ENCODE measurements around the gene HCAR3.

DNA sequence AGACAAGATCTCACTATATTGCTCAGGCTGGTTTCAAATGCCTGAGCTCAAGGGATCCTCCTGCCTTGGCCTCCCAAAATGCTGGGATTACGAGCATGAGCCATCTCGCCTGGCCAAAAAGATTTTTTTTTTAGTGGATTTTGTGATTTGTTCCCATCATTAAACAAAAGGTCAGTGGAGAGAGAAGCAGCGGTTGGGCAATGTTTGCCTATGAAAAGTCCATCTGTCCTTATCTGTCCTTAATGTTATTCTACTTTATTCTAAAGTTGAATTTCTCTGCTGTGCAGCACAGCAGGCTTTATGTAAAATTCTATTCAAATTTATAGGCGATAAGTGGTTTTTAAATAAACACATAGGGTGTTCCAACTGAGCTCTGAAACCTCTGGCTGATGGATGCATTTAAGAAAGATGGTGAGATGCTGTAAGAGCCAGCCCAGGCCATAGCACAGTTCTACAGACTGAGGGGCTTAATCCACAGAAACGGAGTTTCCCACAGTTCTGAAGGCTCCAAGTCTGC lies 32.3 kb downstream of the HCAR3 start:
- TF ChIP-seq, protein P1, sequence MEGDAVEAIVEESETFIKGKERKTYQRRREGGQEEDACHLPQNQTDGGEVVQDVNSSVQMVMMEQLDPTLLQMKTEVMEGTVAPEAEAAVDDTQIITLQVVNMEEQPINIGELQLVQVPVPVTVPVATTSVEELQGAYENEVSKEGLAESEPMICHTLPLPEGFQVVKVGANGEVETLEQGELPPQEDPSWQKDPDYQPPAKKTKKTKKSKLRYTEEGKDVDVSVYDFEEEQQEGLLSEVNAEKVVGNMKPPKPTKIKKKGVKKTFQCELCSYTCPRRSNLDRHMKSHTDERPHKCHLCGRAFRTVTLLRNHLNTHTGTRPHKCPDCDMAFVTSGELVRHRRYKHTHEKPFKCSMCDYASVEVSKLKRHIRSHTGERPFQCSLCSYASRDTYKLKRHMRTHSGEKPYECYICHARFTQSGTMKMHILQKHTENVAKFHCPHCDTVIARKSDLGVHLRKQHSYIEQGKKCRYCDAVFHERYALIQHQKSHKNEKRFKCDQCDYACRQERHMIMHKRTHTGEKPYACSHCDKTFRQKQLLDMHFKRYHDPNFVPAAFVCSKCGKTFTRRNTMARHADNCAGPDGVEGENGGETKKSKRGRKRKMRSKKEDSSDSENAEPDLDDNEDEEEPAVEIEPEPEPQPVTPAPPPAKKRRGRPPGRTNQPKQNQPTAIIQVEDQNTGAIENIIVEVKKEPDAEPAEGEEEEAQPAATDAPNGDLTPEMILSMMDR (CRISPR knock-in tag; IDR thresholded peaks at IDR 0.05): no peak
- TF ChIP-seq CHD2 (IDR thresholded peaks at IDR 0.05; ENCODE audit: low read depth, low read length): no peak
- no peak for TF ChIP-seq POLR2AphosphoS5 (IDR thresholded peaks at IDR 0.05; ENCODE audit: low read depth, low read length)
- TF ChIP-seq SRY (CRISPR knock-in tag; IDR thresholded peaks at IDR 0.05): no peak
- TF ChIP-seq MAZ (IDR thresholded peaks at IDR 0.05; ENCODE audit: borderline replicate concordance, low read depth, low read length): no peak
- TF ChIP-seq MAZ (CRISPR knock-in tag; IDR thresholded peaks at IDR 0.05; ENCODE audit: low read depth): no peak
- no peak for TF ChIP-seq ZFYVE20 (CRISPR knock-in tag; IDR thresholded peaks at IDR 0.05; ENCODE audit: borderline replicate concordance, low read depth)
- TF ChIP-seq, protein P2, sequence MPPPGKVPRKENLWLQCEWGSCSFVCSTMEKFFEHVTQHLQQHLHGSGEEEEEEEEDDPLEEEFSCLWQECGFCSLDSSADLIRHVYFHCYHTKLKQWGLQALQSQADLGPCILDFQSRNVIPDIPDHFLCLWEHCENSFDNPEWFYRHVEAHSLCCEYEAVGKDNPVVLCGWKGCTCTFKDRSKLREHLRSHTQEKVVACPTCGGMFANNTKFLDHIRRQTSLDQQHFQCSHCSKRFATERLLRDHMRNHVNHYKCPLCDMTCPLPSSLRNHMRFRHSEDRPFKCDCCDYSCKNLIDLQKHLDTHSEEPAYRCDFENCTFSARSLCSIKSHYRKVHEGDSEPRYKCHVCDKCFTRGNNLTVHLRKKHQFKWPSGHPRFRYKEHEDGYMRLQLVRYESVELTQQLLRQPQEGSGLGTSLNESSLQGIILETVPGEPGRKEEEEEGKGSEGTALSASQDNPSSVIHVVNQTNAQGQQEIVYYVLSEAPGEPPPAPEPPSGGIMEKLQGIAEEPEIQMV (CRISPR knock-in tag; IDR thresholded peaks at IDR 0.05; ENCODE audit: low read depth): no peak
- no peak for TF ChIP-seq ATF1 (CRISPR knock-in tag; IDR thresholded peaks at IDR 0.05)
- no peak for TF ChIP-seq RAD21 (CRISPR knock-in tag; IDR thresholded peaks at IDR 0.05)
- TF ChIP-seq, protein P3, sequence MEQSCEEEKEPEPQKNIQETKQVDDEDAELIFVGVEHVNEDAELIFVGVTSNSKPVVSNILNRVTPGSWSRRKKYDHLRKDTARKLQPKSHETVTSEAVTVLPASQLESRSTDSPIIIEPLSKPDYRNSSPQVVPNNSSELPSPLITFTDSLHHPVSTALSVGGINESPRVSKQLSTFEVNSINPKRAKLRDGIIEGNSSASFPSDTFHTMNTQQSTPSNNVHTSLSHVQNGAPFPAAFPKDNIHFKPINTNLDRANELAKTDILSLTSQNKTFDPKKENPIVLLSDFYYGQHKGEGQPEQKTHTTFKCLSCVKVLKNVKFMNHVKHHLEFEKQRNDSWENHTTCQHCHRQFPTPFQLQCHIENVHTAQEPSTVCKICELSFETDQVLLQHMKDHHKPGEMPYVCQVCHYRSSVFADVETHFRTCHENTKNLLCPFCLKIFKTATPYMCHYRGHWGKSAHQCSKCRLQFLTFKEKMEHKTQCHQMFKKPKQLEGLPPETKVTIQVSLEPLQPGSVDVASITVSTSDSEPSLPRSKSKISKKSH (CRISPR knock-in tag; IDR thresholded peaks at IDR 0.05; ENCODE audit: borderline replicate concordance): no peak
- TF ChIP-seq ZBTB21 (CRISPR knock-in tag; IDR thresholded peaks at IDR 0.05): no peak
